ENCODE measurements around the gene HNRNPU.

Gene HNRNPU

DNA sequence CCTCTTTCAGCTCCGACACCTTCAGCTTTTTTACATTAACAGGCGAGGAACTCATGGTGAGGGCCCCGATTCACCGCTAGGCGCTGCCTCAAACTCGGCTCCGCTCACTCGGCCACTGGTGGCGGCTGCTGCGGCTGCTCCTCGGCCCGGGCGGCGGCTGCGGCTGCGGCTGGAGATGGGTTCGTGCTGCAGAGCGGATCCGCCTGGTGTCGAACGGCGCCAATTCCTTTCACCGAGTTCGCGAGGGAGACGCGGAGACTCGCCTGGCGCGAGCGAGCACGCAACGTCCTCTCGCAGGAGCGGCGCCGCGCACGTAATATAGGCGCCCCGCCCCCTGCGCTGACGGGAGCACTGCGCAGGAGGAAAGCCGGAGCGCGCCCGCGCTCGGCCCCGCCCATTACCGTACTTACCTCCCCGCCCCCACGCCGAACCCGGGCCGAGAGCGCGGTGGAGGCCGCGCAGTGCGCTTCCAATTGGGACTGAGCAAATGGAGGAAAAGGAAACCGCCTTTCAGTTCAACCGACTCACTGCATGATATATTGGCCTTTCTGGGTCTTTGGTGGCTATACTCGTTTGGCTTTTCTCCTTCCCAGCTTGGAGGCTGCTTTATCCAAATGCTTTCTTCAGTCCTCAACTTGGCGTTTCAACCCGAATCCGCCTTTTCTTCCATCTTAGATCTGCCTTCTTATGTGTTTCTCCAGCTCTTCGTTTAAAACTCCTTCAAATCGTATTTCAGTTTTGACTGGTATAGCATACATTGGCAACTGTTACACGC is at the start of gene HNRNPU:
HNRNPU (minus strand) TSS at position 291 of the 775 bp plus-strand sequence; CDS start at position 55, 236 bp downstream.
- in situ Hi-C loops (cut with MboI; ENCODE audit: low sequenced_read_pairs): no loop called here

GRCh38 chr1:244913806-244914205 is 49.5 kb upstream of the HNRNPU start:
- in situ Hi-C loops (cut with MboI; ENCODE audit: low sequenced_read_pairs): no loop called here

GRCh38 chr1:244904119-244904518 is 39.8 kb upstream of the HNRNPU start:
- in situ Hi-C loops (cut with MboI; ENCODE audit: low sequenced_read_pairs): no loop called here

- in situ Hi-C loops (cut with MboI; ENCODE audit: low sequenced_read_pairs): no loop called here
Measured at GRCh38 chr1:244901400-244902015, 37.2 kb upstream of the HNRNPU start.

- in situ Hi-C loops (cut with MboI; ENCODE audit: low sequenced_read_pairs): no loop called here
Measured at GRCh38 chr1:244897476-244898254, 33.3 kb upstream of the HNRNPU start.

DNA sequence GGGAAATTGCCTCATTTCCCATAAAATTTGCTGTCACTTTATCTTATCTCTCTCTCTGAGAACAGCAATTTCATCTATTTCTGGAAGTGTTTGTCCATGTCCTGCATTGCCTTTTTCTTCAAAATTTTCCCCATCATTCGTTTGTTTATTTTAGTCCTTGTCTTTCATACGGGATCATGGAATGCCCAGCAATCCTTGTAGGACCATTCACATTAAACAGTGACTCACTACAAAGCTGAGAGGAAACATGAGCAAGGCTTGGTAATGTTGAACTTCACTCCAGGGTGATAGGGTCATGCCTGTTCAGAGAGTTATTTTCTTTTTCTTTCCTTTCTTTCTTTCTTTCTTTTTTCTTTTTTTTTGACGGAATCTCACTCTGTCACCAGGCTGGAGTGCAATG is 32.2 kb upstream of the HNRNPU start:
- in situ Hi-C loops (cut with MboI; ENCODE audit: low sequenced_read_pairs): no loop called here

DNA sequence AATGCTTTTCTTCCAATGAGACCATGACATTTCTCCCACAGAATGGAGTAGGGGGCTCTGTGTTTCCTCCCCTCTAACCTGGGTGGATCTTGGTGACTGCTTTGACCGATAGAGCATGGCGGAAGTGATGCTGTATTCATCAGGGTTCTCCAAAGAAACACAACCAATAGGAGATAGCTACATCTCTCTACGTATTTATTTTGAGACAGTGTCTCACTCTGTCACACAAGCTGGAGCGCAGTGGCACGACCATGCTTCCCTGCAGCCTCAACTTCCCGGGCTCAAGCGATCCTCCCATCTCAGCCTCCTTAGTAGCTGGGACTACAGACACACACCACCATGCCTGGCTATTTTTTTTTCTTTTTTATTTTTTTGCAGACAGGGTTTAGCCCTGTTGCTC is 29.5 kb upstream of the HNRNPU start:
- in situ Hi-C loops (cut with MboI; ENCODE audit: low sequenced_read_pairs): no loop called here

GRCh38 chr1:244887281-244887680 is 22.9 kb upstream of the HNRNPU start:
- in situ Hi-C loops (cut with MboI; ENCODE audit: low sequenced_read_pairs): no loop called here

DNA sequence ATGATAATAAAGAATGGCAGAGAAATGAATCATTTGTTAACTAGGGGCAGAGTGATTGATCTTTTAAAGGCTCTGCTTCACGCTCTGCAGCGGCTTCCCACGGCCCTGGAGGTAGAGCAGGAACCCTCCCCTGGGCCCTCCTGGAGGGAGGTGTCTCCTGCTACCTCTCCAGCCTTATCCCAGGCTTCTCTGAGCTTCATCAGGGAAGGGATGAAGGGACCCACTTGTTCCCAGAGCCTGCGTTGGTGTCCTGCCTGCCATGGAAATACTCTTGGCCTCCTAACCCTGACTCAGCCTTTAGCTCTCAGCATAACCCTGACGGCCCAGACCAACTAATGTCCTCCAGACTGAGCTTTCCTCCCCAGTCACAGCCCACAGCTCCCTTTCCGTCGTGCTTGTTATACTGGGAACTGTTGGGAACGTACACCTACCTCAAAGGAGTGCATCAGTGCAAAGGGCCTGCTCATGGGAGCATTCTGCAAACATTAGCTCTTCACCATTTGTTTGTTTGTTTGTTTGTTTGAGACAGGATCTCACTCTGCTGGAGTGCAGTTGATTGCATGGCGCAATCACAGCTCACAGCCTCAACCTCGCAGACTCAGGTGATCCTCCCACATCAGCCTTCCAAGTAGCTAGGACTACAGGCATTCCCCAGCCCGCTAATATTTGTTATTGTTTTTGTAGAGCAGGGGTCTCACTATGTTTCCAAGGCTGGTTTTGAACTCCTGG is 17.4 kb upstream of the HNRNPU start:
- in situ Hi-C loops (cut with MboI; ENCODE audit: low sequenced_read_pairs): no loop called here

GRCh38 chr1:244878681-244879080 is 14.3 kb upstream of the HNRNPU start:
- in situ Hi-C loops (cut with MboI; ENCODE audit: low sequenced_read_pairs): no loop called here

- in situ Hi-C loops (cut with MboI; ENCODE audit: low sequenced_read_pairs): no loop called here
Measured at GRCh38 chr1:244876228-244876910, 12.0 kb upstream of the HNRNPU start.

DNA sequence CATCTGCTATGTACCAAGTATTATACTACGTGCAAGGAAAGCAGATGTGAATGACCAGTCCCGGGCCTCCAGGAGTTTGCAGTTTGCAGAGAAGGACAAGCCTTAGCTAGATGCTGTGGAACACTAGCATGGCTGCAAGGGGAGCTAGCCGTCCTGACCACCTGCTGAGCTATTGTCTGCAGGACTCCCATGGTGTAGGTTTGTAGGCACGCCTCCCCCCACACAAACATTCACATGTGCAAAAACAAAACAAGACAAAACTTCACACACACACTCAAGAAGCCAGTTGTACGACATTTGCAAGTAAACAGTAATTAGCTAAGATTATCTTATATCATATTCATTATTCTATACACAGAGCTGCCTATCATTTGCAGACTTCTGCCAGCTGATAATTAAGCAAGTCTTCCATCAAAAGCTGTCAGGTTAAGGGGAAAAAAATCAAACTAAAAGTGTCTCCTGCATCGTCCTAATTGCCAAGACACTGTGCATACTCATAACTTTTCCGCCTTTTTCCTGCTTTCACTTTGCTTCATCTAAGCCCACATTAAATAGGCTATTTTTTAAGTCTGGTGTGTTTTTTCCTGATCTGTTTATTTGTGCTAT is 10.7 kb upstream of the HNRNPU start:
- in situ Hi-C loops (cut with MboI; ENCODE audit: low sequenced_read_pairs): no loop called here

DNA sequence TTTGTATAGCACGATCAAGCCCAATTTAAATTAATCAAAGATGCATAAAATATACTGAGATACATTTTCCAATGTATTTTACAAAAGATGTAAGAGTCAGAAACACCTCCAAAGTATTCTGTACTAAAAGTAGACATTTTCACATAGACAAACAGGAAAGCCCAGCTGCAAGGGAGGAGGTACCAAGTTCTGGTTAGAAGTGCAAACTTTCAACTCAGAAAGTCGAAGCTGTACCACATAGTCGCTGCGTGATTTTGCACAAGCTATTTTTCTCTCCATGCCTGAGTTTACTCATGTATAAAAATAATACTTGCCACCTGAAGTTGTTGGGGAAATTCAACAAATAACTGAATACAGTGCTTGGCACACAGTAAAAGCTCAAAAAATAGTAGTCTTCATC is 5.6 kb upstream of the HNRNPU start:
- in situ Hi-C loops (cut with MboI; ENCODE audit: low sequenced_read_pairs): no loop called here

DNA sequence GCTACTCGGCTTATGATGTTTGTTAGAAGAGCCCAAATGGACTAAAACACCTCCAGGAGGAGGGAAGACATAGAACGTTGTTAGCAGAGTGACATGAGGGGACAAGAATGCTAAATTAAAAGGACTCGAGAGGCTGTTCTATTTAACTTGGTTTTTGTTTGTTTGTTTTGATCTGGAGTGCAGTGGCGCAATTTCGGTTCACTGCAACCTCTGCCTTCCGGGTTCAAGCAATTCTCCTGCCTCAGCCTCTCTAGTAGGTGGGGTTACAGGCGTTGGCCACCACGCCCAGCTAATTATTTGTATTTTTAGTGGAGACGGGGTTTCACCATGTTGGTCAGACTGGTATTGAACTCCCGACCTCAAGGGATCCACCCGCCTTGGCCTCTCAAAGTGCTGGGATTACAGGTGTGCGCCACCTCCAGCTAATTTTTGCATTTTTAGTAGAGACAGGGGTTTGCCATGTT is 5.1 kb upstream of the HNRNPU start:
- in situ Hi-C loops (cut with MboI; ENCODE audit: low sequenced_read_pairs): no loop called here

GRCh38 chr1:244868484-244869363 is 4.4 kb upstream of the HNRNPU start:
- in situ Hi-C loops (cut with MboI; ENCODE audit: low sequenced_read_pairs): no loop called here

DNA sequence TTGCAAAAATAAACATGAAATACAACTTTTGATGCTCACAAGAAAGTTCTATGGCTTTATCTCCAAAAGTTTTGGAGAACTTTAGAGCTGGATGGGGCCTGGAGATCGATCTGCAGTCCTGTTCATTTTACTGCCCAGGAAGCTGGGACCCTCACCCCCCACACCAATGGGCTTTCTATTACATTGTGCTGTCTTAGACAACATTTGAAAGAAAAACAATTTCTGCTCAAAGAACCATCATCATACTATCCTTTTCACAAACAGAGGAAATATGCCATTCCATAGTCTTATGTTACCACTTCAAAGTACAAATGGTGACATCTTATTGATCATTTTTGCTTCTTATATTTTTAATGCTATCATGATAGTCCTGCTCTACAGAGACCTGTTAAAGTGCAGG is 2.0 kb upstream of the HNRNPU start:
- in situ Hi-C loops (cut with MboI; ENCODE audit: low sequenced_read_pairs): no loop called here

DNA sequence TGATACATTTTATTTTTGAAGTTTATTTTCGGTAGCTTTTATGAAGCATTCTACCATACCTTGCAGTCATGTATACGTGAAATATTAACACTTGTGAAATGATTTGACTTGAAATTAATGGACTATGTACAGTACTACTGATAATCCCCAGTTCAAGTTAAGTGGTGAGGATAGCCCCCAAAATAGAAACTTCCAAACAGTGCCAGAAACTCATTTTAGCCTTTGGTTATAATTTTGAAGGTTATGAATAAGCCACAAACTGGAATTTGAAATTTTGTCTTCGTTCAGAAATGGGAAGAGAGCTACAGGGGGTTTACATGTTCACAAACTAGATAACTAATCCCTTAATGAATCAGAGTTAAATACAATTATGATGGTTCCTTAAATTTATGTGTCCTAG is 1.5 kb upstream of the HNRNPU start:
- in situ Hi-C loops (cut with MboI; ENCODE audit: low sequenced_read_pairs): no loop called here

DNA sequence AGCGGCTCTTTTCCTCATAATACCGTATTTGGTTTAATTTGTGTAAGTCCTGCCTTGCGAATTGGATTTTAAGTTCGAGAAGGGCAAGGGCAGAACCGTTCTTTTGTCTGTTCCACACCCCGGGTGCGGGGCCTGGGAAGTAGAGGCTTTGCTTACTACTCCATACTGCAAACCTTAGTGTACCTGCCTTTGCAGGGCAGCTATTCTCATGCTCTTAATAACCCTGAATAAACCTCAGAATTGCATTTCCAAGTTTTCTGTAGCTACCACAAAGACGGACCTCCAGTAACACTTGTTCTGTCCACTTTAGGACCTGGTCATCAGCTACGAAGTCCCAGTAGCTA is 657 bp upstream of the HNRNPU start:
- in situ Hi-C loops (cut with MboI; ENCODE audit: low sequenced_read_pairs): no loop called here
